NCI-H1436 treated with DMSO at 0.1 percent for 48 hours (cell line): ENCODE results near the gene DCAF10.
"Not testable (repeated sequence)": the region's sequence is repeated elsewhere in the genome, so short reads cannot be mapped to it uniquely, and the experiment has no call there.

Source experiments
- DNase-seq: peaks from one replicate; lab custom pipeline; 2025; lab: John Stamatoyannopoulos, UW

DCAF10 gene

GRCh38 chr9:37908698-37909186 is 108.1 kb downstream of the DCAF10 start:
- no peak for DNase-seq

GRCh38 chr9:37909326-37909725 is 108.7 kb downstream of the DCAF10 start:
- no peak for DNase-seq

GRCh38 chr9:37909836-37910235 is 109.2 kb downstream of the DCAF10 start:
- not testable (repeated sequence) for DNase-seq

- no peak for DNase-seq
Measured at GRCh38 chr9:37910271-37910670, 109.7 kb downstream of the DCAF10 start.

GRCh38 chr9:37911271-37911681 is 110.7 kb downstream of the DCAF10 start:
- no peak for DNase-seq

GRCh38 chr9:37913480-37914153 is 113.0 kb downstream of the DCAF10 start:
- DNase-seq = peak; percentile 51

GRCh38 chr9:37914154-37914551 is 113.6 kb downstream of the DCAF10 start:
- no peak for DNase-seq

GRCh38 chr9:37914701-37915358 is 114.2 kb downstream of the DCAF10 start:
- DNase-seq = no peak

- no peak for DNase-seq
Measured at GRCh38 chr9:37915911-37916470, 115.4 kb downstream of the DCAF10 start.

- no peak for DNase-seq
Measured at GRCh38 chr9:37916471-37917312, 116.1 kb downstream of the DCAF10 start.
